Sigmoid colon (tissue), 7 donors: ENCODE data around the gene MFSD2A. TPM values are rescaled to one million over a fixed set of nuclear protein-coding genes. Genes with fewer than 3 reads are reported as not detected.

Source experiments
- DNase-seq: peaks from one replicate; pipeline ENCODE4 v3.0.0-alpha.2; 2019
- H3K27ac ChIP-seq, 4 donors: fragments of 200-600 bp; sonication (generic); one replicate each; pipeline ENCODE4 v1.5.1; 2016 to 2019; ENCODE audit warnings: mild to moderate bottlenecking in 1 of 4
- H3K27me3 ChIP-seq, 3 donors: fragments of 200-600 bp; sonication (generic); one replicate each; pipeline ENCODE4 v1.5.1; 2019; ENCODE audit warnings: mild to moderate bottlenecking in 1 of 3
- H3K36me3 ChIP-seq, 4 donors: fragments of 200-600 bp; sonication (generic); one replicate each; pipeline ENCODE4 v1.5.1; 2016 to 2019
- H3K4me1 ChIP-seq, 4 donors: fragments of 200-600 bp; sonication (generic); one replicate each; pipeline ENCODE4 v1.5.1; 2017 to 2019
- H3K4me3 ChIP-seq, 4 donors: fragments of 200-600 bp; sonication (generic); one replicate each; pipeline ENCODE4 v1.5.1; 2017 to 2019; ENCODE audit warnings: mild to moderate bottlenecking in 2 of 4, moderate library complexity in 1 of 4
- H3K9me3 ChIP-seq, 4 donors: fragments of 200-600 bp in 3 of 4; sonication (generic) in 3 of 4; one replicate each; pipeline versions ENCODE4 v1.5.1 to v1.6.1; 2013 to 2019
- CTCF ChIP-seq, 4 experiments: fragments of 450-650 bp in 3 of 4; fragments of 200-600 bp in 1 of 4; IDR thresholded peaks; one replicate each; pipeline ENCODE4 v1.5.1; 2016 to 2019; ENCODE audit warnings: antibody characterized with exemption in 4 of 4, mild to moderate bottlenecking in 3 of 4, moderate library complexity in 2 of 4
- EP300 ChIP-seq, 4 donors: sonication (generic); formaldehyde crosslinking; IDR thresholded peaks; one replicate each; pipeline ENCODE4 v1.6.1; 2017; ENCODE audit warnings: antibody characterized with exemption in 4 of 4
- POLR2A ChIP-seq, 2 donors: fragments of 450-650 bp; IDR thresholded peaks; one replicate each; pipeline ENCODE4 v1.6.1; 2016; ENCODE audit warnings: antibody characterized with exemption in 2 of 2, mild to moderate bottlenecking in 2 of 2, moderate library complexity in 2 of 2
- POLR2AphosphoS5 ChIP-seq, 4 donors: sonication (generic); formaldehyde crosslinking; IDR thresholded peaks; one replicate each; pipeline ENCODE4 v1.6.1; 2017; ENCODE audit warnings: antibody characterized with exemption in 4 of 4
- WGBS, 2 donors: extraction: QIAGEN DNeasy Blood & Tissue Kit; methylation state at CpG; one replicate each; pipeline ENCODE4 v1.1.7; 2013; 5-methylcytosine and 5-hydroxymethylcytosine counted together
- intact Hi-C: fragments of 100-400 bp; cut with DNase I; formaldehyde crosslinking; loops from one replicate; pipeline ENCODE4 v1.15.1; 2023
- polyA plus RNA-seq, 3 donors: library from polyadenylated mRNA; stranded (reverse); fragments of 200-250 nt; gene quantifications; one replicate each; pipeline ENCODE4 v1.2.3, GENCODE V29; 2013
- total RNA-seq, 4 donors: library from RNA; depleted of rRNA; stranded (reverse); fragments of >200 nt; gene quantifications; one replicate each; pipeline ENCODE4 v1.1.0, GENCODE V29; 2016
- donor health status: healthy with polysubstance abuse.
- donor health status: Bipolar disorder and iron deficiency.
- donor health status: healthy.

The MFSD2A gene
- total and polyA plus RNA-seq, 7 donors, result 1.3 to 26.5 (median 5.0) TPM

- TF ChIP-seq POLR2AphosphoS5 (IDR thresholded peaks at IDR 0.05), result no peak
- intact Hi-C loops, result no loop called here
- Histone ChIP-seq H3K9me3 (no peaks in the 10 kb centered on the region), H3K36me3 (no peaks in the 10 kb centered on the region), H3K27ac (no peak overlapping the region), H3K4me3 (no peak overlapping the region), H3K4me1 (no peaks in the 10 kb centered on the region), H3K27me3 (peaks cover 0 to 13% (median 4%) of the 10 kb centered on the region in 3 donors)
- WGBS, 2 donors, result 84 to 87% methylated on average over 2 of the region's 2 CpGs
- no peak for DNase-seq
Observed at GRCh38 chr1:39925721-39926342, 29.1 kb upstream of the MFSD2A start.

- intact Hi-C loops, result no loop called here
- H3K9me3 ChIP-seq, result no peaks in the 10 kb centered on the region
- no peaks in the 10 kb centered on the region for H3K36me3 ChIP-seq
- WGBS, 2 donors, result 68 to 77% methylated on average over 6 of the region's 6 CpGs
- H3K27ac ChIP-seq, result no peak overlapping the region
- no peak for TF ChIP-seq POLR2A (IDR thresholded peaks at IDR 0.05)
- TF ChIP-seq EP300 (IDR thresholded peaks at IDR 0.05), result no peak
- no peak for TF ChIP-seq CTCF (IDR thresholded peaks at IDR 0.05)
- no peak for TF ChIP-seq POLR2AphosphoS5 (IDR thresholded peaks at IDR 0.05)
- peaks cover 0 to 9% (median 4%) of the 10 kb centered on the region in 3 donors for H3K27me3 ChIP-seq
- no peak overlapping the region for H3K4me3 ChIP-seq
- no peak for DNase-seq
- no peaks in the 10 kb centered on the region for H3K4me1 ChIP-seq
Observed at GRCh38 chr1:39926343-39926793, 28.6 kb upstream of the MFSD2A start.

GRCh38 chr1:39926820-39927219 is 28.1 kb upstream of the MFSD2A start:
- H3K4me1 ChIP-seq, result no peaks in the 10 kb centered on the region
- no peak overlapping the region for H3K4me3 ChIP-seq
- no peaks in the 10 kb centered on the region for H3K36me3 ChIP-seq
- peaks cover 0 to 8% (median 4%) of the 10 kb centered on the region in 3 donors for H3K27me3 ChIP-seq
- WGBS, 2 donors, result 59 to 73% methylated on average over 6 of the region's 6 CpGs
- intact Hi-C loops, result no loop called here
- H3K27ac ChIP-seq, result no peak overlapping the region
- DNase-seq, result no peak
- no peaks in the 10 kb centered on the region for H3K9me3 ChIP-seq
- TF ChIP-seq POLR2AphosphoS5 (IDR thresholded peaks at IDR 0.05) (no peak), CTCF (IDR thresholded peaks at IDR 0.05) (no peak), EP300 (IDR thresholded peaks at IDR 0.05) (no peak), POLR2A (IDR thresholded peaks at IDR 0.05) (no peak)

GRCh38 chr1:39927538-39927937 is 27.4 kb upstream of the MFSD2A start:
- Histone ChIP-seq H3K27ac (no peak overlapping the region), H3K4me3 (no peak overlapping the region), H3K36me3 (no peaks in the 10 kb centered on the region), H3K9me3 (no peaks in the 10 kb centered on the region), H3K27me3 (peaks cover 0 to 1% (median 0%) of the 10 kb centered on the region in 3 donors), H3K4me1 (no peaks in the 10 kb centered on the region)
- no peak for TF ChIP-seq EP300 (IDR thresholded peaks at IDR 0.05)
- no peak for TF ChIP-seq CTCF (IDR thresholded peaks at IDR 0.05)
- TF ChIP-seq POLR2AphosphoS5 (IDR thresholded peaks at IDR 0.05), result no peak
- no peak for TF ChIP-seq POLR2A (IDR thresholded peaks at IDR 0.05)
- no peak for DNase-seq
- intact Hi-C loops, result no loop called here
- 82 to 87% methylated on average over 3 of the region's 3 CpGs for WGBS, 2 donors

- Histone ChIP-seq H3K4me3 (no peak overlapping the region), H3K9me3 (no peaks in the 10 kb centered on the region), H3K27ac (no peak overlapping the region), H3K36me3 (no peaks in the 10 kb centered on the region), H3K27me3 (no peaks in the 10 kb centered on the region), H3K4me1 (no peaks in the 10 kb centered on the region)
- intact Hi-C loops, result no loop called here
- no peak for DNase-seq
- TF ChIP-seq EP300 (IDR thresholded peaks at IDR 0.05) (no peak), POLR2A (IDR thresholded peaks at IDR 0.05) (no peak), CTCF (IDR thresholded peaks at IDR 0.05) (no peak), POLR2AphosphoS5 (IDR thresholded peaks at IDR 0.05) (no peak)
- 41 to 66% methylated on average over 7 of the region's 7 CpGs for WGBS, 2 donors
Observed at GRCh38 chr1:39928809-39929587, 25.9 kb upstream of the MFSD2A start.
